Endothelial cell of umbilical vein (primary cell): ENCODE results near the gene TNRC6A.

Experiments
- EZH2 ChIP-seq: IDR thresholded peaks from 2 replicates; pipeline ENCODE4 v1.6.1; 2012; ENCODE audit warnings: borderline replicate concordance, low read depth, mild to moderate bottlenecking, moderate library complexity, low read length, inconsistent platforms; ENCODE audit not compliant: severe bottlenecking
- FOS ChIP-seq: IDR thresholded peaks from 2 replicates; pipeline ENCODE4 v1.6.1; 2011; ENCODE audit warnings: mild to moderate bottlenecking, low read length, moderate library complexity, borderline replicate concordance; ENCODE audit not compliant: insufficient read depth
- GATA2 ChIP-seq: IDR thresholded peaks from 2 replicates; pipeline ENCODE4 v1.7.0; 2011; ENCODE audit warnings: low read depth, mild to moderate bottlenecking, moderate library complexity, mixed read lengths, low read length; ENCODE audit not compliant: insufficient read length, insufficient read depth
- JUN ChIP-seq: IDR thresholded peaks from 2 replicates; pipeline ENCODE4 v1.6.1; 2011; ENCODE audit warnings: borderline replicate concordance, low read depth; ENCODE audit not compliant: insufficient read length, insufficient read depth
- MYC ChIP-seq: IDR thresholded peaks from one replicate; pipeline ENCODE4 v1.6.1; 2011; ENCODE audit warnings: mild to moderate bottlenecking, low read depth, low read length
- POLR2A ChIP-seq: IDR thresholded peaks from 2 replicates; pipeline ENCODE4 v1.6.1; 2012; ENCODE audit warnings: low read depth, mild to moderate bottlenecking, control low read depth, low read length
- POLR2AphosphoS5 ChIP-seq: IDR thresholded peaks from 2 replicates; pipeline ENCODE4 v1.6.1; 2012; ENCODE audit warnings: low read depth, mild to moderate bottlenecking, control low read depth, low read length, moderate library complexity; ENCODE audit not compliant: insufficient read depth
- TF ChIP-seq, protein P1 (sequence below), 2 donors: IDR thresholded peaks; 1 replicate in 1 of 2; 2 replicates in 1 of 2; pipeline ENCODE4 v1.5.1; 2011; ENCODE audit warnings: low read length in 2 of 2, mild to moderate bottlenecking in 2 of 2, moderate library complexity in 2 of 2, control low read depth in 1 of 2, inconsistent platforms in 1 of 2, low read depth in 1 of 2; ENCODE audit not compliant: insufficient read depth in 1 of 2; ENCODE audit errors: extremely low read depth in 1 of 2
- TF ChIP-seq, protein P2 (sequence below): IDR thresholded peaks from 2 replicates; pipeline ENCODE4 v1.6.1; 2011; ENCODE audit not compliant: insufficient read depth, insufficient read length

DNA sequence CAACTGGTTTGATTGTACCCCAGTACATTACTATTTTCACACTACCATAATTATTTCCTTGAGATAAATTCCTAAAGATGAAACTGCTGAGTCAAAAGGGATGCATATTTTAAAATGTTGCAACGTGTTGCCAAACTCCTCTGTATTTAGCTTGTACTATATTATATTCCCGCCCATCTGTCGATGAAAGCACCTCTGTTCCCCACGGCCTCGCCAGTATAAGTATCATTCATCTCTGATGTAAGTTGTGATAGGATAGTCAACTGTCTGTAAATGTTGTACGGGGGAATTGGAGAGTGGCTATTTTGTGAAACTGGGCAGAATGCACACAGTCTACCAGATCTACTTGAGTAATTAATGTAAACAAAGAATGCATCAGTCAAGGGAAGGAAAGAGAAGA, 47.7 kb upstream of the TNRC6A start:
- TF ChIP-seq, protein P1, sequence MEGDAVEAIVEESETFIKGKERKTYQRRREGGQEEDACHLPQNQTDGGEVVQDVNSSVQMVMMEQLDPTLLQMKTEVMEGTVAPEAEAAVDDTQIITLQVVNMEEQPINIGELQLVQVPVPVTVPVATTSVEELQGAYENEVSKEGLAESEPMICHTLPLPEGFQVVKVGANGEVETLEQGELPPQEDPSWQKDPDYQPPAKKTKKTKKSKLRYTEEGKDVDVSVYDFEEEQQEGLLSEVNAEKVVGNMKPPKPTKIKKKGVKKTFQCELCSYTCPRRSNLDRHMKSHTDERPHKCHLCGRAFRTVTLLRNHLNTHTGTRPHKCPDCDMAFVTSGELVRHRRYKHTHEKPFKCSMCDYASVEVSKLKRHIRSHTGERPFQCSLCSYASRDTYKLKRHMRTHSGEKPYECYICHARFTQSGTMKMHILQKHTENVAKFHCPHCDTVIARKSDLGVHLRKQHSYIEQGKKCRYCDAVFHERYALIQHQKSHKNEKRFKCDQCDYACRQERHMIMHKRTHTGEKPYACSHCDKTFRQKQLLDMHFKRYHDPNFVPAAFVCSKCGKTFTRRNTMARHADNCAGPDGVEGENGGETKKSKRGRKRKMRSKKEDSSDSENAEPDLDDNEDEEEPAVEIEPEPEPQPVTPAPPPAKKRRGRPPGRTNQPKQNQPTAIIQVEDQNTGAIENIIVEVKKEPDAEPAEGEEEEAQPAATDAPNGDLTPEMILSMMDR (IDR thresholded peaks at IDR 0.05; ENCODE audit: extremely low read depth in 1 of 2, insufficient read depth in 1 of 2, low read depth in 1 of 2, low read length in 2 of 2), result no peak
- TF ChIP-seq, protein P2, sequence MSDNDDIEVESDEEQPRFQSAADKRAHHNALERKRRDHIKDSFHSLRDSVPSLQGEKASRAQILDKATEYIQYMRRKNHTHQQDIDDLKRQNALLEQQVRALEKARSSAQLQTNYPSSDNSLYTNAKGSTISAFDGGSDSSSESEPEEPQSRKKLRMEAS, result no peak
- TF ChIP-seq FOS, result no peak
- no peak for TF ChIP-seq POLR2A
- no peak for TF ChIP-seq POLR2AphosphoS5
- no peak for TF ChIP-seq EZH2
- no peak for TF ChIP-seq GATA2
- no peak for TF ChIP-seq JUN
- no peak for TF ChIP-seq MYC
